Activated CD4-positive, alpha-beta T cell treated with anti-CD3 and anti-CD28 coated beads, Interleukin-2, amount 50 U/mL, for 1 hour (primary cell): ENCODE measurements around the gene TRAM2.

Experiments
- DNase-seq: peaks from one replicate; pipeline ENCODE4 v3.0.0-alpha.2; 2020

Gene TRAM2

DNA sequence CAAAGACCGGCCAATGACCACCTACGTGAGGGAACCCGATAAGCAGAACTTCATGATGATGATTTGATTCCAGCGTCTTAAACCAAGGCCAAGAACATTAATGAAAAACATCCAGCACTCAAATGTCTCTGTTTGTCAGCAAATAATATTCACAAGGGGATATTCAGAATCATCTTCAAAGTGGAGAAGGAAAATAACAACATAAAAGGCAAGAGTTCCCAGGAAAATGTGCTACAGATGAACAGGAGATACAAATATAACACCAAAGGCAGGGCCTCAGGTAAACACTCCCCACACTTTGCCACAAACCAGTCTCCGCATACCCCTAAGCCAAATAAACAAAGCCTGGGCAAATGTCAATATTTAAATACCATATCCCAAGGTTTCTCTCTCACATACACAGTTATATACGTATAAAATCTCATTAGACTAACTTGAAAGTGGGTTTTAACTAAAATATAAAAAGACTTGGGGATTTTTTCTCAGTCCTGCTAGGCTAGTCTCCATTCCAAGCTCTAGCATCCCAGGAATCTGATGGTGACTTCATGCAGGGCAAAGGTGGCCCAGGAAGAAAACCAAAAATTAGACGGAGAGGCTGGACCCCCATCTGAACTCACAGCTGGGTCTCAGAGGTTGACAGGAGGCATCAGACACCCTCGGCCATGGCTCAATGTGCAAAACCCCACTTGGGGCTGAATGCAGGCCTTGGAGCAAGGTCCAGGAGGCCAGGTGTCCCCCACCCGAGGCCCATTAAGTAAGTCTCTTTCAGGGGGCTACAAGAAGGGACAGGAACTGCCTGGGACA lies 32.1 kb downstream of the TRAM2 start:
- no peak for DNase-seq

DNA sequence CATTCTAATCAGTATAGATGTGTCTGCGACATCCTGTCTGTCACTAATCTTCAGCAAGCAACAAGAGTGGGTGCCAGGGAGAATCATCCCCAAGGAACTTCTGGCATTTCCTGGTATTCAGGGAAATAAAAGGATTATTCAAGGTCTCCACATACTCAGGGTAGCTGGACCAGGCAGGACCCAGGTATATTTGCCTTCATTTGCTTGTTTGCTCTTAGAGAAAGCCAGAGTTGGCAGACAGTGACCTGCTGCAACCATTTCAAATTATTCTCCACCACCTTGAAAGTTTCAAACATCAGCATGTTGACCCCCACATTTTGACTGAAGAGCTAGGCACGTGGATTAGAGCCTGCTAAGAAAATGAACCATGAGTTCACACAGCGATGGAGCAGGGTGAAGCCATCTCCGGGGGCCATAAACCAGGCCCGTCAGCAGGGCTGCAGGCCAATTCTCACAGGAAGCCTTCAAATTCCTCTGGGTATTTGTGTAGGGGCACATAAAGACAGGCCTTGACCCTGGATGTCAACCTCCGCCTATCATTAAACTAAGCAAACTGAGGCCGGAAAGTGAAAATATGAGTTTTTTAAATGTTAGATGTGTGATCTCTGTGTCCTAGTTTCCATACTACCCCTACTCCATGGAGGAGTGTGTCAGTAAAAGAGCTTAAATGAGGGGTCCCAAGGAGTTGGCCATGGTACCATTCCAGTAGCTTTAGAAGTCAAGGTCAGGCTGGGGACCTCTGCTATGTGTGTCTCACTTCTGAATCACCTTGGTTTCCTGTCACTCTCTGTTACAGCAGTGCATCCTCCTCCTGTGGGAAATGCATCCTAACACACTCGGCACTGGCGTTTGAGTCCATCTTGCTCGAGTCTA lies 32.9 kb downstream of the TRAM2 start:
- no peak for DNase-seq

DNA sequence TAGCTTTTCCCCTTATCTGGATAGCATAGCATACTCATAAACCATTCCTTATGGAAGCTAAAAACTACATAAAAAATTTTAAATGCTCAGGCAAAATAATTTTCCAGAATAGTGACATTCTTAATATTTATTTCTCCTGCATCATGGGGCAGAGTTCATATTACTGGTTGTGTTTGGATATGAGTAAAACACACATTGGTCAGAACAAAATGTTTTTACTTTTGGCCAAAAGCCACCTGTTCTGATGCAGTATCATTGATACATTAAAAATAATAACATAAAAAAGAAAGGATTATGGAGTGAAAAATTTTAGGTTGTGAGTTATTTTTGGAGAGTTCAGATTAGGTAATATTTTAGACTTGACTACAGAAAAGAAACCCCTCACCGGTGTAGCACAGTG lies 33.6 kb downstream of the TRAM2 start:
- no peak for DNase-seq

DNA sequence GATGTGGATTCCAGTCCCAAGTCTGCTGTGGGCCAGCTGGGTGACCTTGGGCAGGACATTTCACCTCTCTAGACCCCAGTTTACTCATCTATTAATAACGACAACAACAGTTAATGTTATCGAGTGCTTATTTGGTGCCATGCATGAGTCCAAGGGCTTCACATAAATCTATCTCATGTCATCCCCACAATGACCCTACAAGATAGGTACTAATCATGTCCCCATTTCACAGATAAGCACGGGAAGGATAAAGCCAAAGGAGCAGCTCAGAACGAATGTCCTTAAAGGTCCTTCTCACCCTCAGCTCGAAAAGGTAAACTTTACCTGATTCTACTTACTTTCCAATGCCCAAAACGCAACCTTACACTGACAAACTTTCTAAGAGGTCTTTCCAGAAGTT lies 35.7 kb downstream of the TRAM2 start:
- DNase-seq = no peak

DNA sequence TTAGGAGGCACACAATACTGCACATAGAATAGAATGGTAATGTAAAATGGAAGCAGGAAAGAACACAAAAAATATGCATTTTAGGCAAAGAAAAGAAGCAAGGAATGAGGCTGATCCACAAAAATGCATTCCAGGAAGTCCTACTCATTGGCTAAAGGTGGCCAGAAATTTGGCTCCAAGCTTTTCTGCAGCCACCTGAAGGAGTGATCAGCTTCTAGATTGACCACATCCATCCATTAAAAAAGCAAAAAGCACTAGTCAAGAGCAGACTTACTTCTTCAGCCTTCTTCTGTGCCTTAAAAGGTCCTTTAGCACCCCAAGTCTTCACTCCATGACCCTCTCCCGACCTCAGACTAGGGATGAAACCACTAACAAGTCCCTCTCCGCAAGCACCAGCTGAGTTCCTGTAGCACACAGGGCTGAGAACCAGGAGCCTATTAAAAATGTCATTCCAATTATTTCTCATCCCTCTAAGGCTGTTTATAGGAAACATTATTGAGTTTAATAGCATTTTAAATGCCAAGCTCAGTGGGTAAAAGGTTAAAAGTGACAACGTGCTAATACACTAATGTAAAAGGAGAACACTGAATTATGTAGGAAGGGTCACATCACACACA lies 36.5 kb downstream of the TRAM2 start:
- no peak for DNase-seq

DNA sequence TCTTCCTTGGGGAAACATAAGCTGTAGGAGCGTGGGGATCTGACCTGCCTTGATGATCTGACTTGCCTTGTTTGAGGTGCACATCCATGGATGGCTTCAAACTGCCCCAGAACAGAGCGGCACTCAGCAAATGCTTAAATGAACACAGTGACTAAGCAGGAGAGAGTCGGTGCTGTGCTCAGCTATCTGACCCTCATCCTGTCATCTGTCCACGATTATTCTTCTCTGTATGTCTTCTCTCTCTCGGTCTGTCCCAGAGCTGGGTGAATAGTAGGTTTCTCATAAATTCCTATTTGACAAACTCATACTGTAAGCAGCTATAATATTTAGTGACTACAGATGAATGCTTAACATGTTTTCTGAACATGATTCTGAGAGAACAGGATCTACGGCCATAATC lies 37.3 kb downstream of the TRAM2 start:
- DNase-seq = no peak

DNA sequence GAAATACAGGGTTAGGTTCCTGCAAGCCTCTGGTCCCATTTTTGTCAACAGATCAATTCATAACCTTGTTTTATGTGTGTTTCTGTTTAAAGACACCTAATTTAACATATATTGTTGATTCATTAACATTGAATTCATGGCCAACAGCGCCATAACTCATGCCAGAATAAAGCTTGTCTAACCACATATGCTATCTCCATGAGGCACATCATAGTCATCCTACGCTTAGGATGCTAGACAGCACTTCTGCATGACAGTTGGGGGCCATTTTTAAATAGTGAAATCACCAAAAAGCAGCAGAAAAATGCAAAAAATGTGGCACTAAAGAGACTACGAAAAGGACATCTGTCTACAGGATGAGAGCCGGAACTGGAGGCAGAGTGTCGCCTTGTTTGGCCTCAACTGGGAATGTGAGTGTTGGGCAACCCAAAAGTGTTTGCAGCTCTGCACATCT lies 37.9 kb downstream of the TRAM2 start:
- DNase-seq = no peak

DNA sequence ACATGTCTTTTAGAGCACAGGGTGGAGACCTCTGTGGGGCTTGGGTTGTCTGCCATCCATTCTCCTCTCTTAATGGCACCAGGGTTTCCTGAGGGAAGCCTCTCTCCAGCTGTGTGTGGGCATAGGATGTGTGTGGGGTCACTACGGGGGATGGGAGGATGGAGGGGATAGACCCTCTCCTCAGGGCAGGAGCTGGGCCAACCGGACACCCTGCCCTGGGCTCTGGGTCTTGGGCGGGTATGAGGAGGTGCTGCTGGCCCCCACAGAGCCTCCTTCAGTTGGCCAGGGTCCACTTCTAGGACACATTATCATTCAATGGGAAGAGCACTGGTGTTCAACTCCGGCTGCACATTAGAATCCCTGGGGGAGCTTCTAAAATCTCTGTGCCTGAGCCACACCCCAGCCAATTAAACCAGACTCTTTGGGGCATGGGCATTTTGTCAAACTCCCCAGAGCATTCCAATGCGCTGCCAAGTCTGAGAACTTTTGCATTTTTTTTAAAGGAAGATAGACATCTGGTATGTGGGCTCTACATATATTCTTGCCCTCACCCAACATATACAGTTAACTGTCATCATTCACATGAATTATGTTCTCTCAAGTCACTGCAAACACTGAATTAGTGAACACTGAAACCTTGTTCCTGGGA lies 38.5 kb downstream of the TRAM2 start:
- no peak for DNase-seq

DNA sequence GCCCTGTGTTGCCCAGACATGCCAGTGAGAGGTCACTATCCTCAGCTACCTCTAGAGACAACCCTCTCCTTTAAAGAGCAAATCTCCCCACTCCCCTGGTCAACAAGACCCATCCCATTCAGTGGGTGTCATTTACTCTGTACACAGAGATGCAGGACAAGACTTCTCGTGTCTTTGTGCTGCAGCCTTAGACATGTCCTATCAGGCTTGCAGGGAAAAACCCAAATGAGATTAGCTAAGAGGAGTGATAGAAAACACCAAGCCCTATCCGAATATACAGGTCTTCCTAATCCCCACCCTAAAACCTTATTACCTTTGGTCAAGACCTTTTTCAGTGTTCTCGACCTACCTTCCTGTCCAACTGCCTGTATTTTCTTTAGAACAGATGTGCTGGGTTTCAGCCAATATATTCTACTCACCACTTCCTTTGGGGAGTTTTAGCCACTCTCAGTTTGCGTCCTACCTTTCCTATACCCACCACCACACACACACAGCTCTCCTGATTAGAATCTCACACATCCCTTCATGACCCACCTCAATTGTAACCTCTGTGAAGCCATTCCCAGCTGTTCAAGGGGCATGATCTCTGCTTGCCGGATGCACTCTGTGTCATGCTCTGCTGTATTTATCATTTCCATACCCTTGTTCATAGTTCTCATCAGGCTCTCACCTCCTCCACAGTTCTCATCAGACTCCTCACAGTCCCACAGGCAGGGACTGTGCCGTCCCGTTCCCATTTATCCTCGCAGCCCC lies 39.7 kb downstream of the TRAM2 start:
- DNase-seq = no peak

DNA sequence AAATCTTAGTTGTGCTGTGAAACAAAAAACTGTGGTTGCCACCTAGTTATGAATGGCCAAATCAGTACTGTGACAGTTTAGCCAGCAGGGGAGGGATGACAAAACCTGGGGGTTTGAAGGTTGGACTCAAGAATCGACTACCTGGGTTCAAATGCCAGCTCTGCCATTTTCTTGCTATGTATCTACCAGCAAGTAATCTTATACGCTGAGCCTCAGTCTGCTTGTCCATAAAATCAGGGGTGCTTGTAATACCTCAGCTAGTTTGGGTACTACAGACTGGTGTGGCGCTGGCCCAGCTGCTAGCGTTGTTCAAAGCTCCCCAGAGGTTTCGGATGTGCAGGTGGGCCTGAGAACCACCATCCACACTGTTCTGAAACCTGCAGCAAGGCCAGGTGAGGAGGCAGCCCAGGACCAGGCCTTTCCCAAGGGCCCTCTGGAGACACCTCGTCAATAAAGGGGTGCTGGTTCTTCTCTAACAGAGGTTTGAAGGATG lies 40.4 kb downstream of the TRAM2 start:
- DNase-seq = no peak

DNA sequence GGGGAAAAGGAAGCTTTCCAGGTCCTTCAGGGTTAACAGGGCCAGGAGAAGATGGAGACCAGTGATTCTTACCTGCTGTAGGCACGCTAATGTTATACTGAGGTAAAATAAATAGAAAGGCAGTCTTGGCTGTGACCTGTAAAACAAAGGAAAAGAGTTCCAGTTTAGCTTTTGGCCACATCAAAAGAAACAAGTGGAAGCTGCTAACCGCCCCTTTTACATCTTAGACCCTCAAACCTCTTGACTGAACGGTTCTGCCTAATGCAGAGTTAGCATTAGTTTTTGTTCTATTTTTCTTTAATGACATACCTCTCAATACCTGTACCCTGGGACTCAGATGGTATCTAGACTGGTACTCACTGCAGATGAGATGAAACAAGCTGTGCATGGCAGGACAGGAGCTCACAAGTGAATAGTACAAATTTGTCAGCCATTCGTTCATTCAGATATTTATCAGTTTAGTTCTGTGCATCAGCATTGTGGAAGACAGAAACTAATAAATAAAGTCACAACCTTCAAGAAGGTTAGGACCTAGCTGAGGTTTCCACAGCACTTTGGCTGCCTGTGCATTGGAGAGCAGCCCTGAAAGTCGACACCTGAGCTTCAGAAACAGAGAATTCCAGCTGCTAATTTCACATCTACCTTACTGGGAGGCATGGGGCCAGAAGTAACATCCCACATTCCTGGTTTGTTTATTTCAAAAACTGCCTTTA lies 41.0 kb downstream of the TRAM2 start:
- DNase-seq = no peak

DNA sequence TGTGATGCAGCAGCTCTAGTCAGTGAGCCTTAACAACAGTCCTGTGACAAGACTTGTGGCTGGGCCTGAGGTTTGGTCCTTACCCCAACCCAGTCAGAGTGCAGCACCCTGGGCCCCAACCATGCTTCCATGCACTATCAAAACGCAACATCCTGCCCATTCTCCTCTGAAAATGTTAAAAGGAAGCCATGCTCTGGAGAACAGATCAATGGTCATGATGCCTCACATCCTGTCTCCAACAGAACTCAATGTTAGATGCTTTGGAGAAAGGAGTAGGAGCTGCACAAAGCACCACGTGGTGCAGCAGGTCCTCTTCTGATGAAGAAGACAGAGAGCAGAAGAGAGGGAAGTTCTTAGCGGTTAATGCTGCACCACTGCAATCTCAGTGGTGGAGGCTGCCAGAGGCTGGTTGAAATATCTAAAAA lies 41.9 kb downstream of the TRAM2 start:
- no peak for DNase-seq

DNA sequence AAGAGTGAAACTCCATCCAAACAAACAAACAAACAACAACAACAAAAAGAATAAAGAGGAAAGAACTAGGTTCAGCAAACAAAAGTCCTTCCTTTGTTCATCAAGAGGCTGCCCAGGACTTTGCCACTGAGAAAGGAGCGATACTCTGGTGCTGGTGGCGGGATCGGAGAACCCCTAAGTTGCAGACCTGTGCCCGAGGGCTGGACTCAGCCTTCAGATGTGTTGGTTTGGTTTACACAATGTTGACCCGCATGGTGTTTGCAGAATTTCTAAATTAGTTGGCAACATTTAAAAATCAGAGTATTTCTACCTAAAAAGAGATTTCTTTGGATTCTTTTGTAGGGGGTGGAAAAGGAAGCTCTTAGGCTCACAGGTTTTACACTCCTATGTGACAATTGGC lies 42.5 kb downstream of the TRAM2 start:
- DNase-seq = no peak

DNA sequence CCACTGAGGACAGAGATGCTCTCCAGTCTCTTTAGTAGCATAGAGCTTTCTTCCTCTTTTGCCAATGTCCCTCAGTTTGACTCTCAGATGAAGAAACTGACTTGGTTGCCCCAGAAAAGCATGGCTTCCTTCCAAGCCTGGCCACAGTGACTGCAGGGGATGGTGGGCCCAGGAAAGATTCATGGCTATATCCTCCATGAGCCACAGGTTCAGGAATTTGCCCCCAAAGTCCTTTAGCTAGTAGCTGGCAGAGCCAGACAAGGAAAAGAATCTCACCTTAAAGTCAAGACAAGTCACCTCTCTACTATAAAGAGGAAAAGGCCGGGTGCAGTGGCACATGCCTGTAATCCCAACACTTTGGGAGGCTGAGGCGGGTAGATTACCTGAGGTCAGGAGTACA lies 43.4 kb downstream of the TRAM2 start:
- DNase-seq = no peak

DNA sequence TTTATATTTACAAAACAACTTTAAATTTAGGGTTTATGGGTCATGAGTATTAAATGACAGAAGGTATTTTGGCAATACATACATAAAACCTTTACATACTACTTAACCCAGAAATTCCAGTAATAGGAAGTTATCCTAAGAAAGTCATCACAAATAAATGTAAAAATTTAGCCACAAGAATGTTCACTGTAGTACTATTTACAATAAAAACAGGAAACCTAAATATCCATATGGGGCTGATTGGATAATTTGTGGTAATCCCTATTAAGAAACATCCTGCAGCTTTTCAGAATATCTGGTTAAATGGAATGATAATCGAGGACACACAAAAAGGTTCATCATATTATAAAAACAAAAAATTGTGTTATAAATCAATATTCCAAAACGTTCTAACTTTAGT lies 44.4 kb downstream of the TRAM2 start:
- no peak for DNase-seq

DNA sequence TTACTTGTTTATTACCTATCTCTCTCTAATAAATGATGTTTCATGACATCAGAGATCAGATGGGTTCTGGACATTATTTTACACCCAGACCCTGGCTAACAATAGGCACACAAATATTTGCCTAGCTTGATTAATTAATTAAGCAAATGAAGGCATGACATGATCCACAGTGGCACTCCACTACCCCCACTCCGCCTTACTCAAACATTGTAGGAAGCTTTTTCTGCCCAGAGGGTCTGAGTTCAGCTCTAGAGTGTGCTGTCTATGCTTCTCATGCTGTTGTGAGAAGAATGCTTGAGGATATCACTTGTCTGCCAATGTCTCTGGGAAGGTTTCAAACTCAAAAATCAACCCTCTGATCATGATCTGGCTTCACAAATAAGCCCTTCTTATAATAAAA lies 45.0 kb downstream of the TRAM2 start:
- no peak for DNase-seq

DNA sequence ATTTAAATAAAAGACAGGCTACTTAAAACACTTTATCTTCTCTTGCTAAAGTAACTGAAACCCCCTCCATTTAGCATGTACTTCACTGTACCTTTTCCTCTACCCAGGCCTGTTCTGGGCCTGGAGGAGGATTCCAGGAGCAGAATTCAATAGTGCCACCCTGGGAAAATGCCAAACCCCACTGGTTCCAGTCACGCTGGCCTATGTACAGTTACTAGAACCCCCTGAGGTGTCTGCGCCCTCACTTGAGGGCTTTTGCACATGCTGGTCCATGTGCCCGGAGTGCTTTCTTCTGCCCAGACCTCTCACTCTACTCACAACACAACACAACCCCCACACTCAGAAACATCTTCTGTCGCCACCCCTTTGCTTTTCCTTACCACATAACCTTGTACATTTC lies 45.5 kb downstream of the TRAM2 start:
- no peak for DNase-seq

DNA sequence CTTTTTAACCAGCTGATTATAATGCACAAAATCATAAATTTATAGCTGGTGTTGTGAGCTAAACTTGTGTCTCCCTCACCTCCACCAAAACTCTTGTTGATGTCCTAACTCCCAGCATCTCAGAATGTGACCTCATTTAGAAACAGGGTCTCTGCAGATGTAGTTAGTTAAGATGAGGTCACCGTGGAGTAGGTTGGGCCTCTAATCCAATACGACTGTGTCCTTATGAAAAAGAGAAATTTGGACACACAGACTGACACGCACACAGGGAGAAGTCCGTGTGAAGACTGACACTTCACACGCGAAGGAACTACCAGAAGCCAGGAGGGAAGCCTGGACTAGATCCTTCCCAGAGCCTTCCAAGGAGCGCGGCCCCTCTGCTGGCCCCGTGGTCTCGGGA lies 46.5 kb downstream of the TRAM2 start:
- DNase-seq = no peak

DNA sequence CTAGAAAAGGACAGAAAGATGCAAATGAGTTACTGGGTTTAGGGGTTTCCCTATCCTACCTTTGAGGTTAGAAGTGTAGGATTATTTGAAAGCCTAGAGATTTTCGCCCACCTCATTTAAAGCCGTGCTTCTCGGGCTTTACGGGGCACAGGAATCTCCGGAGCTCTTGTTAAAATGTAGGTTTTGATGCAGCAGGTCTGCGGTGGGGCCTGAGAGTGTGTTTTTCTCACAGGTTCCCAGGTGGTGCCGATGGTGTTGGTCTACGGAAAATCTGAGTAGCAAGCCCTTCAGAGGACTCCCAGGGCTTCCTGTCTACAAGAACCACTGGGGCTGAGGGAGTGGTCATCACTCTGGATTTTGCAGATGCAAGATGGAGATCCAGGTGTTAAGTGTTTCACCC lies 47.5 kb downstream of the TRAM2 start:
- no peak for DNase-seq

DNA sequence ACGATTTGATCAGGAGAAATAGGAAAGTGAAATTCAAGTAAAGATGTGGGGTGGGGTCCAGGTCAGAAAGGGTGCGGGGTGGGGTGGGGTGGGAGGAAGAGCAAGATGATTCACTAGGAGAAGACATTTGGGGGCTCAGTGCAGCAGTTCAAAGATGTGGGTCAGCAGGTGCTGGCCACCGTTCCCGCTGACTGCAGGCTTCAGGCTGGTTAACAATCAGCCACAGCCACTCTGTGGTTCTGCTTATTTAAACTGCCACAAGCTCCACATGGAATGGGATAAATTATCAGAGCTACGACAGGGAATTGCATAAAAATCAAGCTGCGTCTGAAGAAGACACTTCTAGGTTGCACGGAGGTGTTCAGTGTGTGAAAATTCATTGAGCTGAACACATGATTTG lies 49.4 kb downstream of the TRAM2 start:
- no peak for DNase-seq

DNA sequence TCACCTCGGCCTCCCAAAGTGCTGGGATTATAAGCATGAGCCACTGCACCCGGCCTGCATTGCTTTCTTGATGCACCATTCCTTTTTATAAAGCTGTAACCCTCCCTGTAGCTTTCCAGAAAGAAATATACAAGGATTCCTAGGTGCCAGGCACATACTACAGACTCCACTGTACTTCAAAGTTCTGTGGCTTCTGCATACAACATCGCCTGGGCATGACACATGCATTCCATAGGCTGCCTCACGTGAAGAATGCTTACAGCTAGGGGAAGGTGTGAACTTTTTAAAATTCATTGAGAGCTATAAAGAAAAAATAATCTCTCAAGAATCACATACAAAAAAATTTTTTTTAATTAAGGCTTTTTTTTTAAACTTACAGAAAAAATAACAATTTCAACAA lies 50.2 kb downstream of the TRAM2 start:
- no peak for DNase-seq

DNA sequence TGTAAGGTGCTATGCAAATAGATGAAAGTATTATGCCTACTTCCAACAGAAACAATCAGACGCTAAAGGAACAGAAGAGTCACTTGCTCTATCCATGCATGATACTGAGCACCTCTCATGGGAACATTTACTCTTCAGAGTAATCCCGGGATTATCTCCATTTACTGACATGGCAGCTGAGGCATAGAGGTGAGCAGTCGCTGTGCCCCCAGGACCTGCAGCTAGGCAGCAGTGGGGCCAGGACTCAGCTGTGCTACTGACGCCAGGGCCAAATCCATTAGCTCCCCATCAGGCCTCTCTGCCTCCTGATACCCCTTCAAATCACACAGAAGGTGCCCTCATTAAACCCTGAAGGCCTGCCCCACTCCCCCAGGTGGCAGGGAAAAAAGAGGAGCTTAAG lies 51.9 kb downstream of the TRAM2 start:
- DNase-seq = no peak
